GM18861 (cell line): ENCODE data around the gene ZPR1.
"Not testable (repeated sequence)": the region's sequence is repeated elsewhere in the genome, so short reads cannot be mapped to it uniquely, and the experiment has no call there.

Experiments used
- ATAC-seq: cut with Tn5 transposase; IDR thresholded peaks from one replicate; pipeline ENCODE4 v1.9.1; 2021; ENCODE audit not compliant: unreplicated experiment

ZPR1 gene

DNA sequence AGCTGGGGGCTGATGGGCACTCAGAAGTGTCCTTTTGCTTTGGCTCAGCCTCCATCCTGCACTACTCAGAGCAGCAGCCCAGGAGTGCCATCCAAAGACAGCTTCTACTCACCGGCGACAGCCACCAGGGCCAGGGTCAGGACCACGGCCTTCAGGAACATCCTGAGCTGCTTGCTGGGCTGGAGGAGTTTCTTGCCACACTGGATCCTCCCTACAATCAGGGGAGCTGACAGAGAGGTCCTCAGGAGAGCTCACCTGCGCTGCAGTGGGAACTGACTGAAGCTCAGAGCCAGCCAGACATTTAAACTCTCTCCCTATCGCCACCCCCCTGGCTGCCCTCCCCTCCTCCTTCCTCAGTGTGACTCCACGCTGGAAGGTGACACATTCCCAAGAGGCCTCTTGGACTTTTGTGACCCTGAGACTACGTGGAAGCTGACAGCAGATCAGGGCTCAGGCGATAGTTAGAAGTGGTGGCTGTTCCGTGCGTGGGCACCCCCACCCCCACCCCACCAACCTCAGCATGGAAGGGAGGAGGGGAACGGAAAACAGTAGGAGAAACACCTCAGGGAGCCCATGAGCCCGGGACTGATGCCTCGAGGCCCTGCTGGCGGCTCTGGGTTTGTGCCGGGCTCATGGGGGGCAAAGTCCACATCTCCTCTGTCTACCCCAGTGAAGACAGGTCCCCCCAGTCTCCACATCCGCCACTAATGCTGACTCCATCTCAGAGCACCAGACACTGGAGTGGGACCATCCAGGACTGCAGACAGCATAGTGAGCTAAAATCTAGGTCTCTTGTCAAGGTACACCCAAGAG, 35.4 kb upstream of the ZPR1 start, which contains the start of gene APOA4:
APOA4 (minus strand) TSS at position 274 of the 813 bp plus-strand sequence; CDS start at position 161, 113 bp downstream.
- ATAC-seq = no peak

DNA sequence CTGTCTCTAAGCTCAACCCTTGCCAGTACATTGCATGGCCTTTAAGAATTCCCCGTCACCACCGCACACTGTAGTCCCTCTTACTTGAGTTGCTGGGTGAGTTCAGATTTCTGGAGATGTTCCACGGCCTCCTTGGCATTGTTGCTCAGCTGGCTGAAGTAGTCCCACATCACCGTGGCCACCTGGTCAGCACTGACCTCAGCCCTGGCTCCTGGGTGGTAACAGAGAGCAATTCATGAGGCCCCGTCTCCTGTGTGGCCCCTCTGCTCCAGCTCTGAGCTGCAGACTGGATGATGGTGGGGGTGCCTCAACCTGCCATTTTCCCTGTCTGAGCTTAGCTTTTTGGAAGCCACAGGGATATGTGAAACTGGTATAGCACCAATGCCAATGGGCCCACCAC, 34.8 kb upstream of the ZPR1 start:
- no peak for ATAC-seq

DNA sequence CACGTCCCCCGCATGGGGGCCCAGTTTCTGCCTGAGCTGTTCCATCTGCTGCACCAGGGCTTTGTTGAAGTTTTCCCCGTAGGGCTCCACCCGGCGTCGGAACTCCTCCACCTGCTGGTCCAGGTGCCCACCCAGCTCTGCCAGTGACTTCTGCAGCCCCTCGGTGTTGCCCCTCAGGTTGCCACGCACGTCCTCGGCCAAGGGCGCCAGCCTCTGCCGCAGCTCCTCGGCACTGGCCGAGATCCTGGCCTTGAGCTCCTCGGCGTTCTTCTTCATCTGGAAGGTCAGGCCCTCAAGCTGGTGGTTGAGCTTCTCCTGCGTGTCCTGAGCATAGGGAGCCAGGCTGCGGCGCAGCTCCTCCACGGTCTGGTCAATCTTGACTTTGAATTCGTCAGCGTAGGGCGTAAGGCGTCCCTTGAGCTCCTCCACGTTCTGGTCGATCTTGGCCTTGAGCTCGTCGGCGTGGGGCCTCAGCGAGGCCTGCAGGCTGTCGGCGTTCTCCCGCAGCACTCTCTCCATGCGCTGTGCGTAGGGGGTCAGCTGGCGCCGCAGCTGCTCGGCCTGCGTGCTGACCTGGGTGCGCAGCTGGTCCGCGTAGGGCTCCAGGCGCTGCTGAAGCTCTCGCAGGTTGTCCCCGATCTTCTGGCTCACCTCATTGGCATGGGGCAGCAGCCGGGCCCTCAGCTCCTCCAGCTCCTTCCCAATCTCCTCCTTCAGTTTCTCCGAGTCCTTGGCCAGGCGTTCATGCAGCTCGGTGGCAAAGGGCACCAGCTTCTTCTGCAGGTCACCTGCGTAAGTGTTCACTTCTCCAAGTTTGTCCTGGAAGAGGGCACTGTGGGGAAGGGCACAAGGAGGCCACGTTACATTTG, 33.5 kb upstream of the ZPR1 start:
- no peak for ATAC-seq

DNA sequence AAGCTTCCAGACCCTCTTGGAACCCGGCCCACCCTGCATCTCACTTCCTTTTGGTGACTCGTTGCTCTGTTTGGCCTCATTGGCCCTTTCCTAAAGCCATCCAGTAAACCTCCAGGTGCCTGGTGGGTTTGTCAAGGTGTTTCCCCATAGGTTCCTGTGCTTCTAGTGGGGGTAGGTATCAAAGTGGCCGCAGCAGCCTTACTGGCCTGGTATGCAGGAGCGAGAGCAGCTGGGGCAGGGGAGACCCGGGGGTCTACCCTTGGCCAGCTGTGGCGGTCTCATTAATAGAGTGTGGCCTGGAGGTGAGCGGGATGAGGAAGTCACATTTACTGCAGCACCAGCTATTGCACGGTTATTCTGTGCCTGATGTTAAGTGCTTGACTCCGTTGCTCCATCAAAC, 31.2 kb upstream of the ZPR1 start:
- no peak for ATAC-seq

DNA sequence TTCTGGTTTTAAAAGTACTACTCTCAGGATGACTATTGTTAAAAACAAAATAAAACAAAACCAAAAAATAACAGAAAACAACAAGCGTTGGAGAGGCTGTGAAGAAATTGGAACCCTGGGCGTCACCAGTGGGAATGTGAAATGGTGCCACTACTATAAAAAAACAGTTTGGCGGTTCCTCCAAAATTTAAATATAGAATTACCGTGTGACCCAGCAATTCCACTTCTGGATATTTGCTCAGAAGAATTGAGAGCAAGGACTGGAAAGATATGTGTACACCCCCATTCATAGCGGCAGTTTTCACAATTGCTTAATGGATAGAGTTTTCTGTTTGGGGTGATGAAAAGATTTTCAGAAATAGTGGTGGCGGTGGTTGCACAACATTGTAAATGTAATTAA, 26.7 kb upstream of the ZPR1 start:
- no peak for ATAC-seq

DNA sequence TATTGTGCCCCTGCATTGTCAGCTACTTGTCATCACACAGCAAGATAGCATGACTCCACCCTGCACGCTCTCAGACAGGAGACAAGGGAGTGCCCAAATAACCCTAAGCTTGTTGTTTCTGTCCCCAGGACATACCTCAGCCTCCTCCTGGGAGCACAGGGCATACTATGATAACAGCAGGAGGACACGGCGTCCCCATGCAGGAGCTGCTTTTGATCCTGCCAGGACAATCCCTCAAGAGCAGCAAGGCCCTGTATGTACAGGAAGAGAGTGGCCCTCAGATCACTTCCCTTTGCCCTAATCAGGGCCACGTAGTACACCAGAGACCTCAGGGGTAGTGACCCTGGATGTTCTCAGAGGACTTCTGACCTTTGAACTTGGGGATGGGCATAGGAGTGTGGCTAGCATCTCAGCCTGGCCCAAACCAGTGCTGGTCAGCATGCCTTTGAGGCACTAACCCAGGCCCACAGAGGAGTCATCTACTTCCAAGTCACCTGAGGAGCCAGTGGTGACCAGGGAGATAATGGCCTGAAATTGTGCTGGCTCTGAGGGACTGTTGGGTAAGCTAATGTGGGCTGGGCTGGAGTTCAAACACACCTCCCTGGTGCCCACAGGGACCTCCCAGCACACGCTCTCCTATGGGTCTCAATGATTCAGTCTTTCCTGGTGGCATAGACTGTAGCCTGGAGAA, 26.1 kb upstream of the ZPR1 start:
- no peak for ATAC-seq

DNA sequence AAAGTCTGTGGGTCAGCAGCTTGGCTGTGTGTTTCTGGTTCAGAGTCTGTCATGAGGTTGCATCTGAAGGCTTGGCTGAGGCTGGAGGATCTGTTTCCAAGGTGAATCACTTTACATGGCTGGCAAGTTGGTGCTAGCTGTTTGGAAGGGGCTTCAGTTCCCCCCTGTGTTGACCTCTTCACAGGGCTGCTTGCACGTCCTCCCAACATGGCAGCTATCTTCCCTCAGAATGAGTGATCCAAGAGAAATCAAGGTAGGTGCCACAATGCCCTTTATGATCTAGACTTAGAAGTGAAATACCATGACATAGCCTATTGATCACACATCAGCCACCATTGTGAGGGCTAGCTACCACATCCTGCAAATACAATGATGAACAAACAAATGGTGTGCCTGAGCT, 25.3 kb upstream of the ZPR1 start:
- ATAC-seq = no peak

DNA sequence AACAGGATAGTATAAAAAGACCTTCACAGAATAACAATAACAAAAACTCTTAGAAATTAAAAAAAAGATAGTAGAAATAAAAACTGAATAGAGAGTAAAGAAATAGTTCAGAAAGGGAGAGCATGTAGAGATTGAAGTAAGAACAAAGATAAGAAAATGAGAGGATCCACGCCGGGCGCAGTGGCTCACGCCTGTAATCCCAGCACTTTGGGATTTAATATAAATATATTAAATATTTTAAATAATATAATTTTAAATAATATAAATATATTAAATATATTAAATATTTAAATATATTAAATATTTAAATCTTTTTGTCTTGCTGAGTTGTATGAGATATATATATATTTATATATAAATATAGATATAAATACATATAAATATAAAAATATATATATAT, 24.3 kb upstream of the ZPR1 start:
- no peak for ATAC-seq

DNA sequence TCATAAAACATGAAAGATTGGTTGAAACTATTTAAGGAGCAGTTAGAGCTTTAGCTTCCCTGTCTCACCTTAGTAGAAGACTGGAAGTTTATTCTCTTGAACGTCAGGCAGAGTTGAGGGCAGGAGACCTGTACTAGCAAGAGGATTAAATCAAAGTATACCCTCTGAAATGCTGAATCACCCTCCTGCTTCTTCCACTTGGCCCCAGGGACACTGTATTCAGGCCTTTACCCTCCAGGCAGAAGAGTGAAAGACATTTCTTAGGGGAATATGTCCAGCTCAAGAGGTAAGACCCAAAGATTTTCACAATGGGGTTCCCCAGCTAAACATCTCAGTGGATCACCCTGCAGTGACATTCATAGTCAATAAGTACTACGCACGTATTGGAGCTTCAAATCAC, 23.4 kb upstream of the ZPR1 start:
- ATAC-seq = no peak

DNA sequence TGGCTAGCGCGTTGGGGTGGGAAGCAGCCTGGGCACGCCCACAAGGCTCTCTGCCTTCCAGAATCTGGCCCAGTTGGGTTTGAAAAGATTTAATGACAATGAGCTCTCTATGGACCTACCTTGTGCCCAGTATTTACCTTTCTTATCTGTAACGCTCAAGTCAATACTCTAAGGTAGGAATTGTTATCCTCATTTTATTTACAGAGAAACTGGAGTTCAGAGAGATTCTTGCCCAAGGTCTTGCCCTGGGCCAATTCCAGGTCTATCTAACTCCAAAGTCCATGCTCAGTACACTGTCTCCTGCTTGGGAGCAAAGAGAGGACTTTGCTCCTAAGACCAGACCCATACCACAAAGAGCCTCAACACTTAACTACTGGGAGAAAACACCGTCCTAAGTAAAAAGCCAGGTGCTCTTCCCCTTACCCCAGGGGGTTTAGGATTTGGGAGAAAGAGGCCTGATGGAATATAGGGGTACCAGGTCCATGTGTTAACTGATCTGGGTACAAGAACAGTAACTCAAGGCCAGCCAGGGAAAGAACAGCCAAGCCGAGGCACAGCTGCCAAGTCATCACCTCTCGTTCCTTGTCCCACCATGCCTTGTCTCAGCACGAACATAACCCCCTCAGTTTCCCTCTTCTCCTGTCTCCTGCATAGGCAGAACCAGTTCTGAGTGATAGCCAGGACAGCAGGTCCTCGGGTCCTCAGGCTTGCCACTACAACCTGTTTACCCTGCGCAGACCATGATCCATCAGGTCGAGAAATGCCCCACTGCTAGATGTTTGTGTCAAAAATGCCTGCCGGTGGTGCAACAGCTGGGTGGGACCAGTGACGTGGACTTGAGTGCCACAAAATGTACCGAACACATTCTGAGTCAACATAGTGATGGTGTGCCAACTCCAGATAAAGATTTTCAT, 20.7 kb upstream of the ZPR1 start:
- ATAC-seq = no peak

DNA sequence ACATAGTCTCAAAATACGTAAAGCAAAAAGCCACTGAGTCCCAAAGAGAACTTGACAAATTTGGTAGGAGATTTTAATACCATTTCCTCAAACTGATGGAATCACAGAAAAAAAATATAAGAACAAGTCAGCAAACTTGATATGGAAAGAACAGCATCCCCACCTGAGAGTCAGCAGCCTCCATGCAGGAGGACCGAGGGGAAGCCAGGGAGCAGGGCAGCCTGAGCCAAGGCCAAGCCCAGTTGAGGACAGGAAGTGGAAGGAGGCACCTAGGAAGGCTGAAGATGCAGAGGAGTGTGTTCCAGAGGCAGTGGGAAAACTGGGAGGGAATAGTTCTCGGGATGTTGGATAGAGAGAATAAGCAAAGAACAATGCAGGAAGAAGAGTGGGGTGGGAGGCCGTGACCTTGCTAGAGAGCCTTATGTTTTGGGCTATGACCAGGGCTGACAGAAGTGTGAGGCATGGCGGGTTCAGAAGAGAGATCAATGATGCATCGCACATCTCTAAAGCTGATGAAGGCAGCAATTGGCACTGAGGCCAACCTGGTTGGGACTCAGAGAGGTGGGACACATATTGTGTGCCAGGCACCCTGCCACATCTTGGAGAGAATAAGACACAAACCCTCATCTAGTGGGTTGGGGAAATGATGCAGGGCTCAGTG, 19.9 kb upstream of the ZPR1 start:
- no peak for ATAC-seq

DNA sequence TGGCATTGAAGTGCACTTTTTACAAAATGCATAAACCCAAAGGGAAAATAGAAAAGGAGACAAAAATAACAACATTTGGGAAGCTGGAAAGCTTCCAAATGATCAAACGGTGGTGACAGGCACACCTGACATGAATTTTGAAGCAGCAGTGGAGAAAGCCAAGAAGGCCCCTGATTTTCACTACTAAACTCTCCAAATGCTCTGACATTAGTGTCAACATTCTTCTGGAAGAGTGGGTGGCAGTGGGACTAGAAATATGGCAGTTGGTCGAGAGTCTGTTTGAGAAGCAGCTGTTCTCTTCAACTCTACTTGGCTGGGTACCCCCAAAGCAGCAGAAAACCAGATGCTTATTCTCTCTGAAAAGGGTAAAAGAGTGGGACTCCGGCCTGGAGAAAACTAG, 16.2 kb upstream of the ZPR1 start:
- no peak for ATAC-seq

DNA sequence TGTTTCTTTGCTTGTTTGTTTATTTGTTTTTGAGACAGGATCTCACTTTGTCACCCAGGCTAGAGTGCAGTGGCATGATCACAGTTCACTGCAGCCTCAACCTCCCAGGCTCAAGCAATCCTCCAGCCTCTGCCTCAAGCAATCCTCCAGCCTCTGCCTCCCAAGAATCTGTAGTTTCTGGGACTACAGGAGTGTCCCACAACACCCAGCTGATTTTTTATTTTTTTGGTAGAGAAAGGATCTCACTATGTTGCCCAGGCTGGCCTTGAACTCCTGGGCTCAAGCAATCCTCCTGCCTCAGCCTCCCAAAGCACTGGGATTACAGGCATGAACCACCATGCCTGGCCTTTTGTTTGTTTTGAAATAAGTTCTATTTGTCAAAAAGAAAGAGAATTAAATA, 13.8 kb upstream of the ZPR1 start:
- ATAC-seq = not testable (repeated sequence)

DNA sequence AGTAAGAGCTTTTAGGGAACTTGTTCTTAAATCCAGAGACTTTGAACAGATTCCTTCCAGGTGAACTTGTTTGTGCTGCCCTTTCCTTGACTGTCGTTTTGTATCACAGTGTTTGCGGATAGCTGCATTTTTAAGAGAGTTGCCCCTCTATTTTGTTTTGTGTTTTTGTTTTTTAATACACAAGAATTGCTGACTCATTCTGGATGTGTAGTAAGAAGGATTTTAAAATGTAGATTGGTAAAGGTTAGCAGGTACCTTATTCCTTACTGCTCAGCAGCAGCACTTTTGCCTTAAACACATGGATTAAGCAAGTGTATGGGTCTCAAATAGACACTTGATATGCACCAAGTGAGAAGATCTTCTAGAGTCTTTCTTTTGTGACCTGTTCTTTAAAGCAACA, 12.8 kb upstream of the ZPR1 start:
- ATAC-seq = no peak

DNA sequence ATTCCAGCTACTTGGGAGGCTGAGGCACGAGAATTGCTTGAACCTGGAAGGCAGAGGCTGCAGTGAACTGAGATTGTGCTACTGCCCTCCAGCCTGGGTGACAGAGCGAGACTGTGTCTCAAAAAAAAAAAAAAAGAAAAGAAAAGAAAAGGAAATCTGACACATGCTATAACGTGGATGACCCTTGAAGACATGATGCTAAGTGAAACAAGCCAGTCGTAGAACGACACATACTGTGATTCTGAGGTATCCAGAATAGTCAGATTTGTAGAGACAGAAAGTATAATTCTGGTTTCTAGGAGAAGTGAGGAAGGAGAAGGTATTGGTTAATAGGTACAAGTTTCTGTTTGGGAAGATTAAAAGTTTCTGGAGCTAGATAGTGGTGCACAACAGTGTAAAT, 10.5 kb upstream of the ZPR1 start:
- ATAC-seq = no peak

DNA sequence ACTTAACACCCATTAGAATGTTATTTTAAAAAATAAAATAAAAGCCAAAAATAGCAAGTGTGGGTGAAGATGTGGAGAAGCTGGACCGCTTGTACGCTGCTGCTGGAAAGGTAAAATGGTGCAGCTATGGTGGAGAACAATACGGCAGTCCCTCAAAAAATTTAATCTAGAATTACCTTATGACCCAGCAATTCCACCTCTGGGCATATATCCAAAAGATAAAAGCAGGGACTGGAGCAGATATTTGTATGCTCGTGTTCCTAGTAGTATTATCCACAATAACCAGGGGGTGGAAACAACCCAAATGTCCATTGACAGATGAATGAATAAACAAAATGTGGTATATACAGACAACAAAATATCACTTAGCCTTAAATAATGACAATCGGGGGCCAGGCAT, 10.0 kb upstream of the ZPR1 start:
- ATAC-seq = no peak

DNA sequence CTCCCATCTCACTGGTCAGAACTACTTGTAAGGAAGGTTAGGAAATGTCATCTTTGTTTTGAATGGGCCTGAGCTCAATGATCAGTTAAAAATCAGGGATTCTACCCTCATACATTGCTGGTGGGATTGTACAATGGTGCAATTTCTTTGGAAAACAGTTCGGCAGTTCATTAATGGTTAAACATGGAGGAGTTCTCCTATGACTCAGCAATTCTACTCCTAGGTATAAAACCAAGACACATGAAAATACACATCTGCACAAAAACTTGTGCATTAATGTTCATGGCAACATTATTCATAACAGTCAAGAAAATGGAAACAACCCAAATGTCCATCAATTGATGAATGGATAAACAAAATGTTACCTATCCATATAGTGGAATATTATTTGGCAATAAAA, 8.7 kb upstream of the ZPR1 start:
- ATAC-seq = no peak

DNA sequence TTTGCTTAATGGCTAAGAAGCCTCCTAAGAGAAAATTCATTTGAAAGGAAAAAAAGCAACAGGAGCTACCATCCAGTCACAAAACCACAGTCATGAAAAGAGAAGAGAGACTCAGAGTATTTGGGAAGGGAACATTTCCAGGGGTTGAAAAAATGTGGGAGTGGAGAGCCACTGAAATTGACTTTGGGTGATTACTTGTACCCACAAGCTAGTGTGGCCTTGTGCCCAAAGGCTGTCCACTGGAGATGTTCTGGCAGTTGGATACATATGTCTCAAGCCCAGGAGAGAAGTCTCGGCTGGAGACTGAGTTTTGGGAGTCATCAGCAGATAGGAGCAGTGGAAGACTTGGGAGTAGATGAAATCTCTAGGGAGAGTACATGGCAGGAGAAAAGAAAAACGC, 7.0 kb upstream of the ZPR1 start:
- no peak for ATAC-seq

DNA sequence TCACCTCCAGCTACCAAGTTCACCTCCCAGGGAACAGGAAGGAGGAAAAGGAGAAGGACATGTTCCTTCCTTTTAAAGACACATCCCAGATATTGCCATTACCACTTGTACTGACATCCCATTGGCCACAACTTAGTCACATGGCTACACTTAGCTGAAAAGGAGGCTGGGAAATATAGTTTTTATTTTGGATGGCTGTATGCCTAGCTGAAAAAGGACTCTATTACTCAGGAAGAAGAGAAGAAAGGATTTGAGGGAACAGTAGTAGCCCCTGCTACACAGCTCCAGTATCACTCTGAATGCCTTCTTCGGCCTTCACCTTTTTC, 5.9 kb upstream of the ZPR1 start:
- no peak for ATAC-seq
